ENCODE measurements around the gene CREBBP.

Gene CREBBP

GRCh38 chr16:3737181-3737580 is 143.3 kb downstream of the CREBBP start:
- ATAC-seq (ENCODE audit: low read depth) (no peak), DNase-seq (ENCODE audit: low spot score) (no peak)
- Histone ChIP-seq H3K4me3 (ENCODE audit: severe bottlenecking) (no peak overlapping the region), H3K36me3 (ENCODE audit: low read depth) (peaks cover 80% of the 10 kb centered on the region), H3K4me1 (ENCODE audit: insufficient read depth, poor library complexity, severe bottlenecking) (no peaks in the 10 kb centered on the region), H3K9me3 (ENCODE audit: severe bottlenecking) (no peaks in the 10 kb centered on the region), H3K27me3 (ENCODE audit: insufficient read depth, poor library complexity, severe bottlenecking) (no peaks in the 10 kb centered on the region), H3K27ac (ENCODE audit: poor library complexity, severe bottlenecking) (no peak overlapping the region)
- no peak for TF ChIP-seq CTCF (IDR thresholded peaks at IDR 0.05; ENCODE audit: poor library complexity, severe bottlenecking)

- no peak overlapping the region for H3K4me3 ChIP-seq (ENCODE audit: severe bottlenecking)
- no peak overlapping the region for H3K27ac ChIP-seq (ENCODE audit: poor library complexity, severe bottlenecking)
- H3K9me3 ChIP-seq (ENCODE audit: severe bottlenecking): no peaks in the 10 kb centered on the region
- H3K27me3 ChIP-seq (ENCODE audit: insufficient read depth, poor library complexity, severe bottlenecking): no peaks in the 10 kb centered on the region
- DNase-seq (ENCODE audit: low spot score) (no peak), ATAC-seq (ENCODE audit: low read depth) (no peak)
- H3K36me3 ChIP-seq (ENCODE audit: low read depth): peaks cover 75% of the 10 kb centered on the region
- H3K4me1 ChIP-seq (ENCODE audit: insufficient read depth, poor library complexity, severe bottlenecking): no peaks in the 10 kb centered on the region
- no peak for TF ChIP-seq CTCF (IDR thresholded peaks at IDR 0.05; ENCODE audit: poor library complexity, severe bottlenecking)
These were observed 144.4 kb downstream of the CREBBP start for GRCh38 chr16:3736116-3736515.

- H3K4me3 ChIP-seq (ENCODE audit: severe bottlenecking): no peak overlapping the region
- H3K27me3 ChIP-seq (ENCODE audit: insufficient read depth, poor library complexity, severe bottlenecking): no peaks in the 10 kb centered on the region
- TF ChIP-seq CTCF (IDR thresholded peaks at IDR 0.05; ENCODE audit: poor library complexity, severe bottlenecking): no peak
- DNase-seq (ENCODE audit: low spot score) (no peak), ATAC-seq (ENCODE audit: low read depth) (no peak)
- H3K4me1 ChIP-seq (ENCODE audit: insufficient read depth, poor library complexity, severe bottlenecking): no peaks in the 10 kb centered on the region
- H3K9me3 ChIP-seq (ENCODE audit: severe bottlenecking): no peaks in the 10 kb centered on the region
- peaks cover 80% of the 10 kb centered on the region for H3K36me3 ChIP-seq (ENCODE audit: low read depth)
- H3K27ac ChIP-seq (ENCODE audit: poor library complexity, severe bottlenecking): no peak overlapping the region
These were observed 145.0 kb downstream of the CREBBP start for GRCh38 chr16:3735541-3735940.

- no peak for TF ChIP-seq CTCF (IDR thresholded peaks at IDR 0.05; ENCODE audit: poor library complexity, severe bottlenecking)
- ATAC-seq (ENCODE audit: low read depth) (no peak), DNase-seq (ENCODE audit: low spot score) (no peak)
- Histone ChIP-seq H3K4me3 (ENCODE audit: severe bottlenecking) (no peak overlapping the region), H3K27me3 (ENCODE audit: insufficient read depth, poor library complexity, severe bottlenecking) (no peaks in the 10 kb centered on the region), H3K36me3 (ENCODE audit: low read depth) (peaks cover 73% of the 10 kb centered on the region), H3K27ac (ENCODE audit: poor library complexity, severe bottlenecking) (no peak overlapping the region), H3K9me3 (ENCODE audit: severe bottlenecking) (no peaks in the 10 kb centered on the region), H3K4me1 (ENCODE audit: insufficient read depth, poor library complexity, severe bottlenecking) (no peaks in the 10 kb centered on the region)
These were observed 145.7 kb downstream of the CREBBP start for GRCh38 chr16:3734758-3735221.

GRCh38 chr16:3734084-3734757 is 146.3 kb downstream of the CREBBP start:
- H3K27me3 ChIP-seq (ENCODE audit: insufficient read depth, poor library complexity, severe bottlenecking): no peaks in the 10 kb centered on the region
- H3K9me3 ChIP-seq (ENCODE audit: severe bottlenecking): no peaks in the 10 kb centered on the region
- no peak overlapping the region for H3K4me3 ChIP-seq (ENCODE audit: severe bottlenecking)
- H3K4me1 ChIP-seq (ENCODE audit: insufficient read depth, poor library complexity, severe bottlenecking): no peaks in the 10 kb centered on the region
- H3K36me3 ChIP-seq (ENCODE audit: low read depth): peaks cover 67% of the 10 kb centered on the region
- TF ChIP-seq CTCF (IDR thresholded peaks at IDR 0.05; ENCODE audit: poor library complexity, severe bottlenecking): no peak
- DNase-seq (ENCODE audit: low spot score) (no peak), ATAC-seq (ENCODE audit: low read depth) (no peak; the same call in 2 of the 3 replicates)
- no peak overlapping the region for H3K27ac ChIP-seq (ENCODE audit: poor library complexity, severe bottlenecking)

Measured in RWPE2 (cell line).